Measurements from ENCODE around the gene SPRY4. TPM values are rescaled to one million over a fixed set of nuclear protein-coding genes. Genes with fewer than 3 reads are reported as not detected.

SPRY4 gene
- total RNA-seq, 1 donor from 2014 or later = 42.1 TPM

- H3K4me1 Mint-ChIP-seq = peaks cover 75% of the 10 kb centered on the region
- H3K36me3 Mint-ChIP-seq (ENCODE audit: low read depth) = peaks cover 21% of the 10 kb centered on the region
- H3K9me3 Mint-ChIP-seq = no peaks in the 10 kb centered on the region
- H3K27ac Mint-ChIP-seq (ENCODE audit: unreplicated experiment) = no peak overlapping the region
- no peak for TF ChIP-seq CTCF (conservative IDR thresholded peaks at IDR 0.05)
- DNase-seq (ENCODE audit: low read depth, low spot score) = no peak
- H3K27me3 Mint-ChIP-seq (ENCODE audit: low read depth) = no peaks in the 10 kb centered on the region
- no peak overlapping the region for H3K4me3 Mint-ChIP-seq
Observed at GRCh38 chr5:142313275-142313674, 11.5 kb downstream of the SPRY4 start.

DNA sequence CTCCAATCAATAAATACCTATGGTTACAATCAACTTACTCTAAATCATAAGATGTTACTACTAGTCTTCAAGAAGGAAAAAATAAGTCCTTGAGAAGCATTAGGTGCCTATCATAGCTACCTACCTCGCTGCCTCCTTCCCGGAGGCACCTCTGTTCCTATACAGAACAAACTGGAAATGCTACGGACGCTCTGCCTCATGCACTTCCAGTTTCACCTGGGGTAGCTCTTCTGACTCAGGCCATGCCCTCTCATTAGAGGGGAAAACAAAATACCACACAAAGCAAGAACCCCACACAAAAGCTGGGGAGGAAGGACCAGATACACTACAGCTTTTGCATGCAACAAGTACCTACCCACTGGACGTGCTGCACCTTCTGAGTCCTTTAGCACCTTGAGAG lies 12.4 kb downstream of the SPRY4 start:
- Mint-ChIP-seq H3K4me1 (peaks cover 71% of the 10 kb centered on the region), H3K36me3 (ENCODE audit: low read depth) (peaks cover 19% of the 10 kb centered on the region), H3K27ac (ENCODE audit: unreplicated experiment) (no peak overlapping the region), H3K4me3 (no peak overlapping the region), H3K9me3 (no peaks in the 10 kb centered on the region), H3K27me3 (ENCODE audit: low read depth) (no peaks in the 10 kb centered on the region)
- no peak for DNase-seq (ENCODE audit: low read depth, low spot score)
- TF ChIP-seq CTCF (conservative IDR thresholded peaks at IDR 0.05) = no peak

DNA sequence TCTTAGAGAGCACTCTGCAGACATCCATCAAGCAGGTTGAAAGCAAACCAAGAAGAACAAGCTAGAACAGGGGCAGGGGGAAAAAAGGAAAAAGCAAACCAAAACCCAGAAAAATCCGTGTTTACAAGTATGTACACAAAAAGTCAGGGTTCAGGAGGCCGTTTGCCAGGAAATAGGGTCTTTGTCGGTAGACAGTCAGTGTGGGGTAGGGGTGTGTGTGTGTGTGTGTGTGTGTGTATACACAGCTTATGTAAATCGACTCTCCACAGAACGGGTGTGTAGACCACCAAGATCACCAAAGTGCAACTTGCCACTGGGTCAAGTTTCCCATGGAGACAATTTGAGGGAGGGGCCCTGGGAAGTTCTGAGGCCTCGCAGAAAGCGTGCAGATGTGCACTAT lies 13.1 kb downstream of the SPRY4 start:
- H3K4me3 Mint-ChIP-seq = no peak overlapping the region
- H3K4me1 Mint-ChIP-seq = peaks cover 64% of the 10 kb centered on the region

GRCh38 chr5:142310803-142311202 lies 14.0 kb downstream of the SPRY4 start:
- Mint-ChIP-seq H3K4me1 (peaks cover 62% of the 10 kb centered on the region), H3K9me3 (no peaks in the 10 kb centered on the region), H3K36me3 (ENCODE audit: low read depth) (peaks cover 20% of the 10 kb centered on the region), H3K4me3 (peak overlapping the region; percentile 23), H3K27me3 (ENCODE audit: low read depth) (no peaks in the 10 kb centered on the region), H3K27ac (ENCODE audit: unreplicated experiment) (peak overlapping the region; percentile 59)
- TF ChIP-seq CTCF (conservative IDR thresholded peaks at IDR 0.05) = no peak
- DNase-seq (ENCODE audit: low read depth, low spot score) = no peak

More for the DNA sequence above, 13.1 kb downstream of the SPRY4 start:
- Mint-ChIP-seq H3K36me3 (ENCODE audit: low read depth) (peaks cover 19% of the 10 kb centered on the region), H3K27ac (ENCODE audit: unreplicated experiment) (peak overlapping the region; percentile 40), H3K27me3 (ENCODE audit: low read depth) (no peaks in the 10 kb centered on the region), H3K9me3 (no peaks in the 10 kb centered on the region)
- DNase-seq (ENCODE audit: low read depth, low spot score) = no peak
- no peak for TF ChIP-seq CTCF (conservative IDR thresholded peaks at IDR 0.05)

DNA sequence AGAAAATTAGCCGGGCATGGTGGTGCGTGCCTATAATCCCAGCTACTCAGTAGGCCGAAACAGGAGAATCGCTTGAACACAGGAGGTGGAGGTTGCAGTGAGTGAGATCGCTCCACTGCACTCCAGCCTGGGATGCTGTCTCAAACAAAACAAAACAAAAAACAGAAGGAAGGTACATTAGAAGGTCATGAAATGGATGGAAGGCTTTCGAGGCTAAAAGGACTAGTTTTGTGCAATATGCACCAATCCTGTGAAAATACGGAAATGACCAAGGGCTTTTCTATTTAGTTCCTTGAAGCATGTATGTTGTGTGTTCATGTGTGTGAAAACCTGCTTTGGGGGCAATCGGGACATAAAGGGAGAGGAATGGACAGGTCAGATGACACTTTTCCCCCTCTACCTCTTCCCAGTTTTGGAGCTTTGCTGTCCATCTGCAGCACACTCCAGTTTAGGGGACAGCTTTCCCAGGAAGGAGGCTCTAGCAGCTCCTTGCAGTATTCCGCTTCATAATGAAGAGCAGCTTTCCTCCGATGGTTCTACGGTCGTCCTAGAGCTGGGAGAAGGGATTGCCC lies 15.0 kb downstream of the SPRY4 start:
- DNase-seq (ENCODE audit: low read depth, low spot score) = no peak
- peaks cover 22% of the 10 kb centered on the region for H3K36me3 Mint-ChIP-seq (ENCODE audit: low read depth)

More for the DNA sequence above, 15.0 kb downstream of the SPRY4 start:
- H3K4me1 Mint-ChIP-seq = peaks cover 58% of the 10 kb centered on the region
- no peaks in the 10 kb centered on the region for H3K27me3 Mint-ChIP-seq (ENCODE audit: low read depth)
- no peaks in the 10 kb centered on the region for H3K9me3 Mint-ChIP-seq
- TF ChIP-seq CTCF (conservative IDR thresholded peaks at IDR 0.05) = no peak
- no peak overlapping the region for H3K4me3 Mint-ChIP-seq
- peak overlapping the region; percentile 58 for H3K27ac Mint-ChIP-seq (ENCODE audit: unreplicated experiment)
